GM10248 (cell line): Measurements from ENCODE around the gene SCGB3A1.
A peak's percentile ranks its signal among the peaks of the same experiment; 100 is the strongest.

Experiments used
- CTCF ChIA-PET: fragments of 300-600 bp; sonication (Branson Sonifier 250); formaldehyde crosslinking; extraction: SDS; loops from one replicate; lab custom pipeline; 2021; ENCODE audit warnings: antibody characterized with exemption; lab: Yijun Ruan, JAX
- POLR2A ChIA-PET: fragments of 350-650 bp; sonication (Branson Sonifier 250); formaldehyde crosslinking; extraction: SDS; loops from one replicate; lab custom pipeline; 2020; ENCODE audit warnings: antibody characterized with exemption; lab: Yijun Ruan, JAX
- DNase-seq: peaks from one replicate; pipeline ENCODE4 v3.0.0; 2012; ENCODE audit errors: extremely low spot score
- TF ChIP-seq, protein P1 (sequence below): IDR thresholded peaks from 2 replicates; pipeline ENCODE4 v1.5.1; 2012; ENCODE audit warnings: mild to moderate bottlenecking, low read depth; ENCODE audit errors: extremely low read depth, missing control alignments, control extremely low read depth

SCGB3A1 gene

DNA sequence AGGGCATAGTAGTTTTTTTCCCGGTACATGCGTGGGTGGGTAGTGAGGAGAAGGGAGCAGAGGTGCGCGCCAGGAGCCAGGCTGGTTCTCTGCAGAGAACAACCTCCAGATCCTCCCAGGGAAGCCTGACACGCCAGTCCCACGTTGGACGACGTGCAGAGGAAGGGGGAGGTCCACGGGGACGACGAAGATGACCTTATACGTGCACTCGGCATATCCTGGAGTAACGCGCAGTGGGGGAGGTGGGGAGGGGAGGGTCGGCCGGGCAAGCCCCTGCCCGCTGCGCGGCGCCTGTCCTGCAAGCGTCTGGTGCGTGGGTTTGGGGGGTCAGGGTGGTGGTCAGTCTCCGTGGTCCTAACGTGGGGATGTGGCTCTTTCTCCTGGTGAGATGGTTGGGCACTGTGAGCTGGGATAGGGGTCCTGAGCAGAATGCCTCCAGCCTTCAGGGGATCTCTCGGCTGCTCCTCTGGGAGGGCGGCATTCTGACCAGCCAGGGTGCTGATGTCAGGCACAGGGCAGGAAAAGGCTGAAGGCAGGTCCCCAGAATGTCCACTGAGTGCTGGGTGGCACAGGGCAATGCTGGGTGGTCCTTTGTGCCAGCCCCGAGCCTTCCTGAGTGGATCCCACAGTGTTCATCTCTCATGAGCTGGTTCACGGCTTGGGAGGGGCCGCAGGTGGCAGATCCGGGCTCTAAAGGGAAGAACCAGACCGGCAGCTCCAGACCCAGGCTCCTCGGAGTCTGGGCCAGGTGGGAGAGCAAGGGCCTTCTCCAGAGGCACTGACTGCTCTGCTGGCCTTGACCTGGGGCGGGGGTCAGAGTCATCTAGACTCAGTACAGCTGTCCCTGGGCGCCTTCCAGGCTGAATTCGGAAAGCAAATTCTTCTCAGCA lies 10.5 kb upstream of the SCGB3A1 start:
- TF ChIP-seq, protein P1, sequence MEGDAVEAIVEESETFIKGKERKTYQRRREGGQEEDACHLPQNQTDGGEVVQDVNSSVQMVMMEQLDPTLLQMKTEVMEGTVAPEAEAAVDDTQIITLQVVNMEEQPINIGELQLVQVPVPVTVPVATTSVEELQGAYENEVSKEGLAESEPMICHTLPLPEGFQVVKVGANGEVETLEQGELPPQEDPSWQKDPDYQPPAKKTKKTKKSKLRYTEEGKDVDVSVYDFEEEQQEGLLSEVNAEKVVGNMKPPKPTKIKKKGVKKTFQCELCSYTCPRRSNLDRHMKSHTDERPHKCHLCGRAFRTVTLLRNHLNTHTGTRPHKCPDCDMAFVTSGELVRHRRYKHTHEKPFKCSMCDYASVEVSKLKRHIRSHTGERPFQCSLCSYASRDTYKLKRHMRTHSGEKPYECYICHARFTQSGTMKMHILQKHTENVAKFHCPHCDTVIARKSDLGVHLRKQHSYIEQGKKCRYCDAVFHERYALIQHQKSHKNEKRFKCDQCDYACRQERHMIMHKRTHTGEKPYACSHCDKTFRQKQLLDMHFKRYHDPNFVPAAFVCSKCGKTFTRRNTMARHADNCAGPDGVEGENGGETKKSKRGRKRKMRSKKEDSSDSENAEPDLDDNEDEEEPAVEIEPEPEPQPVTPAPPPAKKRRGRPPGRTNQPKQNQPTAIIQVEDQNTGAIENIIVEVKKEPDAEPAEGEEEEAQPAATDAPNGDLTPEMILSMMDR, result no peak
- ChIA-PET CTCF (no interaction called here), POLR2A (no interaction called here)
- DNase-seq, result no peak

- POLR2A ChIA-PET, result no interaction called here
- TF ChIP-seq, protein P1, result no peak
- CTCF ChIA-PET, result no interaction called here
Measured at GRCh38 chr5:180600554-180601041, 9.3 kb upstream of the SCGB3A1 start.

GRCh38 chr5:180599981-180600553 lies 8.8 kb upstream of the SCGB3A1 start:
- CTCF ChIA-PET, result no interaction called here
- POLR2A ChIA-PET, result no interaction called here

More at GRCh38 chr5:180600554-180601041, 9.3 kb upstream of the SCGB3A1 start:
- DNase-seq, result peak; percentile 13

DNA sequence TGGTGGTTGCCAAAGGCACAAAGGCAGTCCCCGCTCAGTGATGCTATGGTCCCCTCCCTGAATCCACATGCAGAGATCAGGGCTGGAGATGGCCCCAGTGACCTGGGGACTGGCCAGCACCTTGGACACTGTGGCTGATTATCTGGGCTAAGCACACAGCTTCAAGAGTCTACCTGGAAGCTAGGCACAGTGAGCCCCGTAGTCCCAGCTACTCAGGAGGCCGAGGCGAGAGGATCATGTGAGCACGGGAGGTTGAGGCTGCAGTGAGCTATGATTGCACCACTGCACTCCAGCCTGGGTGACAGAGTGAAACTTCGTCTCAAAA lies 8.3 kb upstream of the SCGB3A1 start:
- POLR2A ChIA-PET, result no interaction called here
- CTCF ChIA-PET, result interaction anchor here (0.8 kb wide), 1 partner anchor 12 kb away, joined by 3 read pairs; no protein-coding TSS in a partner anchor
- TF ChIP-seq, protein P1, result no peak
- peak; percentile 18 for DNase-seq

More at GRCh38 chr5:180599981-180600553, 8.8 kb upstream of the SCGB3A1 start:
- TF ChIP-seq, protein P1, result no peak
- DNase-seq, result peak; percentile 13

DNA sequence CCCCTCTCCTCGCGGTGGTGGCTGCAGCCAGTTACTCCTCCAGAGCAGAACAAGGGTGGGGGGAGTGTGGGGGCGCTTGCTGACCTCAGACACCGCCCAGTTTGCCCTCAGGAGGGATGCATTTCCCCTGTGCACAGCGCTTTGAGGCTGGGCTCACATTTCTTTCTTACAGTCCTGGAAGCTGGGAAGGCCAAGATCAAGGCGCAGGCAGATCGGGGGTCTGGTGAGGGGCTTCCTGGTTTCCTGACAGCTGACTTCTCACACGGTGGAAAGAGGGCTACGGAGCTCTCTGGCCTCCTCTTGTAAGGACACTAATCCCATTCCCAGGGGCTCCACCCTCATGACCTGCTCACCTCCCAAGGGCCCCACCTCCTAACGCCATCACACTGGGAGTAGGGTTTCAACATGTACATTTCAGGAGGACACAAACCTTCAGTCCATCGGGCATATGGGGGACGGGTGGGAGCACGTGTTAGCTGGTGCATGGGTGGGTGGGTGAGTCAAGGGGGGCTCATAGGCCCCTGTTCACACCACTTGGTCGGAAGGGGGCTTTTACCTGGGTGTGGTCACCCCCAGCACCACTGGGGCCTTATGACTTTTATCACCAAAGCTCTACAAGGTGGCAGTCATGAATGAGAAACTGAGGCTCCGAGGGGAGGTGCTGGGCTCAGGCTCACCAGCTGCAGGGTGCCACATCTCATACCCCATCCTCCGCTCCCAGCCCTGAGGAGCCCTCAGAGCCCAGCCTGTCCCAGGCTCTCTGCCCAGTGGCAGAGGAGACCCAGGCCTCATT lies 7.7 kb upstream of the SCGB3A1 start:
- ChIA-PET POLR2A (no interaction called here), CTCF (interaction anchor here (0.8 kb wide), 1 partner anchor 11 kb away, joined by 3 read pairs; no protein-coding TSS in a partner anchor)
- TF ChIP-seq, protein P1, result no peak
- DNase-seq, result no peak

GRCh38 chr5:180598316-180598701 lies 7.0 kb upstream of the SCGB3A1 start:
- POLR2A ChIA-PET, result no interaction called here
- TF ChIP-seq, protein P1, result no peak
- peak; percentile 9 for DNase-seq
- CTCF ChIA-PET, result no interaction called here
